IPS-11a (cell line): ENCODE measurements around the gene TRPV6.

Experiments
- H3K4me3 ChIP-seq: one replicate; pipeline ENCODE4 v1.5.1; 2013; ENCODE audit warnings: low read depth, low read length, control low read depth

Gene TRPV6

GRCh38 chr7:142908921-142909890 lies 23.7 kb upstream of the TRPV6 start:
- H3K4me3 ChIP-seq, result no peak overlapping the region

- H3K4me3 ChIP-seq, result no peak overlapping the region
Observed at GRCh38 chr7:142908290-142908689, 22.7 kb upstream of the TRPV6 start.

GRCh38 chr7:142906643-142907042 lies 21.1 kb upstream of the TRPV6 start:
- H3K4me3 ChIP-seq, result no peak overlapping the region

DNA sequence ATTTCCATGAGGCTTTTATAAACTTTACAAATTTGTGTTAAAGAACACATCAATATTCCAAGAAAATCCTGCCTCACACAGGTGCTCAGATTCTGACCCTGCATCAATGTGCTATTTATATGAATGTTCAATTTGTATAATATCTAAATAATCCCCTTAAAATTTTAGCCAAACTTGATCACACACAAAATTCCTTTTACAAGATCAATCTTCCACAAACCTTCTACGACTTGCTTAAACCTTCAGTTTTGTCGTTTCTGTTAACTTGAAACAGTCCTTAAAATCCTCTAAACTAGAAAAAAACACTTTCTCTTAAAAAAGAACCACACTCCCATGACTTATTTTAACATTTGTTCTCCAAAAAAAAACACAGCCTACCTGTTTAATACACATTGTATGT lies 20.2 kb upstream of the TRPV6 start:
- H3K4me3 ChIP-seq, result no peak overlapping the region

DNA sequence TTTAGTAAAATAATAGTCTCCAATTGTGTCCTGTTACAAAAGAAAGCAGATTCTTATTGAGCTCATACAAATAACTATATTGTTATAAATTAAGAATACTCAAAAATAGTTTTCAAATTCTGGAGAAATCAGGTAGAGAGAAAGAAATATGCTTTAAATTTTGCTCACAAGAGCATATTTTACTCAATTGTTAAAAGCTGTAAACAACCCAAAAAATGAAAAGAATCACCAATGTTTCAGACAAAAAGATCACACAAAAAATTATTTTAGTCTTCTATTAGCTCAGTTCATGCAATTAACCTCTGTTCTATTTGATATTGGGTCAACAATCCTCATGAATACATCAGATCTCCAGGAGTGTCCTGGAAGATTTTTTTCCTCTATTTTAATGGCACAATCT lies 18.6 kb upstream of the TRPV6 start:
- no peak overlapping the region for H3K4me3 ChIP-seq

DNA sequence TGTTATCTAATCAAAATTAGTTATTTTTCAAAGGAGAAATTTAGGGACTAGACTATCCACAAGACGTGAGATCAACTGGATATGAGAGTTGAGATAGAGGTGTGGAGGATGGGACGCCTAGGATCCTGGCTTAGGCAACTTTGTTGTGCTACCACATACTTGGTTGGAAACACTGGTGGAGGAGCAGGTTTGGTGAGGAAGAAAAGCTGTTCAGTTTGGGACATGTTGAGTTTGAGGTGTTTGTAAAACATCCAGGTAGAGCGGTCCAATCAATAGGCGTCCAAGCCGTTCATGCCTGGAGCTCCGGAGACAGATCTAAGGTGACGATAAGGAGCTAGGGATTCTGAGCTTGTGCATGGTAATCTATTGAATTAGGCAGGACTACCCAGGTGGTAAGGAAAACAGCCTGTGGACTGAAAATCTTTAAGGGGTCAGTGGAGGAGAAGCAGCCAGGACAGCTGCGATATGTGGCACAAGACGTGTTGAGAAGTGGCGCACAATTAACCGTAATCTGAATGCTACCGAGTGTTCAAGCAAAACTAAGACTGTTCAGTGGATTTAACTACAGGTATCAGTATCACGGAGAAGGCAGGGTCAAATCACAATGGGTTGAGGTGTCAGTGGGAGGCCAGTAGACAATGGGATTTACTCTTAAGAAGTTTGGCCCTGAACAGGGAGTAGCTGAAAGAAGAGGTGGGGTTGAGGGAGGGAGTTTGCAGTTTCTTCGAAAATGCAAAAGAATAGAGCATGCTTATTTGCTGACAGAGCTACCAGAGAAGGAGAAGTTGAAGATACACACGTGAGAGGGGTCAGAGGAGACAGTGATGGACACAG lies 16.1 kb upstream of the TRPV6 start:
- no peak overlapping the region for H3K4me3 ChIP-seq

- H3K4me3 ChIP-seq, result no peak overlapping the region
Observed at GRCh38 chr7:142899661-142900060, 14.1 kb upstream of the TRPV6 start.

GRCh38 chr7:142898377-142899170 lies 13.0 kb upstream of the TRPV6 start:
- H3K4me3 ChIP-seq, result no peak overlapping the region

DNA sequence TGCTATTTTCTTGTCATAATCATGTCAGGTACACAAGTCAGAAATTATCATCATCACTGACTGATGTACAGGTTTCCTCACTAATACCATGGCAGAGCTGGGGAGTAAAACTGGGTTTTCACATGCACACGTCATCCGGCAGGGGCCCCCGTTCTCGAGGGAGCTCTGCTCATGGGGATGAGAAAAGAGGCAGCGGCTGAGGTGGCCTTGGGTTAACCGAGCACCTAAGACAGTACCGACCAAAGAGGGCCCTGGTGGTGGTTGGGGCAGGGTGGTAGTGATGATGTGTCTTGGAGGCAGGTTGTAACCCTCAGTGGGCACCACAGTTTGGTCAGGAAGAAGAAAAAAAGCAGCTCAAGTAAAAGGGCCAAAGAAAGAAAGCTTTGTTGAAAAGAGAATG lies 12.1 kb upstream of the TRPV6 start:
- H3K4me3 ChIP-seq, result no peak overlapping the region

- no peak overlapping the region for H3K4me3 ChIP-seq
Observed at GRCh38 chr7:142896741-142897379, 11.3 kb upstream of the TRPV6 start.

GRCh38 chr7:142896151-142896550 lies 10.6 kb upstream of the TRPV6 start:
- H3K4me3 ChIP-seq, result no peak overlapping the region

DNA sequence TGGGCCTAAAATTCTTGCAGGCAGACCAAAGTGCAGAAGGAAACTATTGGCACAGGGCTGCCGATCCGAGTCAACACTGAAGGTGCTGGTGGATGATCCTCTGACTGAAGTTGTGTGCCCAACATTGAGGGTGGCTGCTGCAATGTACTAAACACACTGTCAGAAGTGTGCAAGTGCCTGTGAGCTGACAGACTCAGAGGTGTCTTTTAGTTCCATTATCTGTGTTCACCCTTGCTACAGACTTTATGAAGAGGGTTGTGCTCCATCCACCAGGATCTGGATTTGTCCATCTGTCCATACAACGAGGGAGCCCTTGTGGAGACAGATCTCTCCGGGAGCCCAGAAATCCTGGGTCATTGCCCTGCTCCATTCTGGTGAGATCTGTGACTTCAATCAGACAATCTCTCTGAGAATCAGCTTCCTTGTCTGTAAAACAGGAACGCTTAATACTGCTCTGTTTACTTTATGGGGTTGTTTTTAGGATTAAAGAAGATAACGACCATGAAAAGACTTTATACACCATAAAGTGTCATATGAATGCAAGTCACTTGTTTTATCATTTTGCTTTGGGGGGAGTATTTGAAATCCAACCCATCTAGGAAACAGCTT lies 9.5 kb upstream of the TRPV6 start:
- H3K4me3 ChIP-seq, result no peak overlapping the region

DNA sequence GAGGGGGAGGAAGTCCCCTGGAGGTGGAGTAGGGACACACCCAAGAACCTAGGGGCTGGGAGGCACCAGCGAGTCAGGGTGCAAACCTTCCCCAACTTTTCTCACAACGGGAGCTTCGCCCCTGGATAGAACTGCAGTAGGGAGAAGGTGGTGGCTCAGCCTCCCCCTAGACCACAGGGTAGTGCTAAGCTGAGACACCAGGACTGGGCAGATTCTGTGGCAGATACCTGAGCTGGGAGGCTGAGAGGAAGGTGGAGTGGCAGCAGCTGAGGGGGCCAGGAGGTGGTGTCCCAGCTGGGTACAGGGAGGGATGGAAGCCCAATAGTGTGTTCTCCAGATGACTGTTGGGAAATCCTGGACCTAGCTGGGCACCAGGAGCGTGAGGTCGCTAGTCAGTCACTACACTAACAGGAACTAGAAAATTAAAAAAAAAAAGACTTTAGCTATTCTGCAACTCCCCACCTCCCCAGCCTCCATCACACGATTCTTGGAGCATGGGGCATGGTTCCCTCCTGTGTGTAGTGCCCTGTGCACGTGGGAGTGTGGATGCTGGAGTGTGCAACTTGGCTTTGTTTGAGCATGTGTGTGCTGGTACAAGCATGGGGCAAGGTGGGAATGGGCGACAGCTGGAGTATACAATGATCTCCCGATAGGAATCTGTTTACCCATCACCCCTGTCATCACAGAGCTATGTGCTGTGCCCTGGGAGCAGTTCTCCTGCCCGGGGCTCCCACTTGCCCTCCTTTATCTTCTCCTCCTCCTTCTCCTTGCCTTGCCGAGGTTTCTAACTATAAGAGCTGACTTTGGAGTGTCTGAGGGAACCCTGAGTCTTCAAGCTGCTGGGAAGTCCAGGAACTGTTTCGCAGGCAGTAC lies 8.8 kb upstream of the TRPV6 start:
- no peak overlapping the region for H3K4me3 ChIP-seq

- H3K4me3 ChIP-seq, result no peak overlapping the region
Observed at GRCh38 chr7:142892951-142893350, 7.4 kb upstream of the TRPV6 start.

DNA sequence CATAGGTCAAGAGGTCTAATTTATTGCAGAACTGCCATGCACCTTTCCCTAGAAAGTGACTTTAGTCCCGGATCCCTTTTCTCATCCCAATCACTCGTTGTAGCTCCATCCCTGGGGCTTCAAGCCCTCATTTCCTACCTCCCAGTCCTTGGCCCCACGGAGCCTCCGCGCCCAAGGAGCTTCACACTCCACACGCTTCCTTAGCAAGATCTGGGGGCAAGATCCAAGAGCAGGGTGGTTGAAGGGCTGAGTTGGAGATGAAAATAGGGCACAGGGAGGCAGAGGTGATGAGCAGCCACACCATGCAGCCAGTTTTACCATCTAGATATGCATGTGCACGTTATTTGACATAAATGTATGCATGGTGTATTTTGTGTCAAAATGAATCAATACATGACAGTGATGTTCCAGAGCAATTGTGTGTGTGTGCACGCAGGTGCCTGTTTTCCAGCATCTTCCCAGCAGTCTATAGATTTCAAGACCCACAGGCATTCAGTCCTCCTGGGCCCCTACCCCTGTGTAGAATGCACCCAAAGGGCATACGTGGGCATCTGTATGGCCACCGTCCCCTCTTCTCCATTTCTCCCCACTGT lies 6.0 kb upstream of the TRPV6 start:
- H3K4me3 ChIP-seq, result no peak overlapping the region

DNA sequence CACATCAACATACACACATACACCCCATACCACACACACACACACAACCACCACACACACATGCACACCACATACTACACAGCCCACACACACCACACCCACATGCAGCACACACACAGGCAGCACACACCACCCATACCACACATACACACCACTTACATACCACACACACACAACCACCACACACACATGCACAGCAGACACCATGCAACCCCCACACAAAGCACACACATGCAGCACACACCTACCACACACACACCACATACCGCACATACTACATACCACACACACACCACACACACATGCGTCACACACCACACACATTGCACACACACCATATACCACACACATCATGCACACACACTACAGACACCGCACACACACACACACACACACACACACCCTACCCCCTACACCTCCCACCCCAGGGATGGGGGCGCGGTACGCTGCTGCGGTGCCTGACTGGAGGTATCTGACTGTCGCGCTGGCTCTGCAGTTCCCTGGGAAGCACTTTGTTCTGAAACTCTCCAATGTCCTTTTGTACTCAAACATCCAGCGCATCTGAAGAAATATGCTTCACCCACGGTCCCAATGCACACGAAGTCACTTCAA lies 5.4 kb upstream of the TRPV6 start:
- no peak overlapping the region for H3K4me3 ChIP-seq

GRCh38 chr7:142889816-142890215 lies 4.3 kb upstream of the TRPV6 start:
- H3K4me3 ChIP-seq, result no peak overlapping the region

- H3K4me3 ChIP-seq, result no peak overlapping the region
Observed at GRCh38 chr7:142887282-142888015, 1.9 kb upstream of the TRPV6 start.
